Endothelial cell of umbilical vein (primary cell): Measurements from ENCODE around the gene MLLT6. TPM values are rescaled to one million over a fixed set of nuclear protein-coding genes. Genes with fewer than 3 reads are reported as not detected.
"Not testable (repeated sequence)": the region's sequence is repeated elsewhere in the genome, so short reads cannot be mapped to it uniquely, and the experiment has no call there.

Source experiments
- BruUV-seq: library from RNA; stranded (reverse); fragments of 400-500 nt; replicated peaks from 2 replicates; lab custom pipeline; 2021; lab: Mats Ljungman, UMichigan
- CTCF ChIA-PET: fragments of 300-600, 350-600 bp; sonication (Branson Sonifier 250); formaldehyde crosslinking; loops from one replicate; lab custom pipeline; 2021; ENCODE audit warnings: antibody characterized with exemption, inconsistent platforms; lab: Charles Lee
- POLR2A ChIA-PET: fragments of 300-600, 350-600 bp; sonication (Branson Sonifier 250); formaldehyde crosslinking; loops from one replicate; lab custom pipeline; 2021; ENCODE audit warnings: antibody characterized with exemption, inconsistent platforms; lab: Charles Lee
- DNase-seq: peaks from one replicate; pipeline ENCODE4 v3.0.0-alpha.2; 2011; ENCODE audit warnings: low read depth, low spot score
- FAIRE-seq: peaks from 2 replicates; lab custom pipeline; 2011; peaks lifted over from hg19 to GRCh38; lab: Jason Lieb, UNC
- H2AFZ ChIP-seq: 2 replicates; pipeline ENCODE4 v1.6.0; 2012; ENCODE audit warnings: low read depth, low read length, control low read depth, inconsistent platforms
- H3K27ac ChIP-seq: 2 replicates; pipeline ENCODE4 v1.5.1; 2011; ENCODE audit warnings: low read depth, mild to moderate bottlenecking, control low read depth, low read length, moderate library complexity; ENCODE audit not compliant: insufficient read depth
- H3K27me3 ChIP-seq, 2 experiments: 2 replicates each; pipeline versions ENCODE4 v1.6.0 to v1.6.1; 2011; ENCODE audit warnings: low read length in 2 of 2, mixed read lengths in 1 of 2; ENCODE audit not compliant: control insufficient read depth in 2 of 2, insufficient read depth in 2 of 2
- H3K36me3 ChIP-seq, 2 experiments: 2 replicates in 1 of 2; 3 replicates in 1 of 2; pipeline ENCODE4 v1.5.1; 2011; ENCODE audit warnings: low read length in 2 of 2, mild to moderate bottlenecking in 1 of 2, moderate library complexity in 1 of 2; ENCODE audit not compliant: control insufficient read depth in 2 of 2, insufficient read depth in 2 of 2; ENCODE audit errors: extremely low read depth in 1 of 2
- H3K4me1 ChIP-seq: 3 replicates; pipeline ENCODE4 v1.5.1; 2011; ENCODE audit warnings: mild to moderate bottlenecking, low read length; ENCODE audit not compliant: control insufficient read depth, insufficient read depth; ENCODE audit errors: extremely low read depth
- H3K4me2 ChIP-seq: 2 replicates; pipeline ENCODE4 v1.6.1; 2011; ENCODE audit warnings: low read length, control low read depth, mixed read lengths; ENCODE audit not compliant: insufficient read depth
- H3K4me3 ChIP-seq, 3 experiments: fragments of 200-600 bp in 1 of 3; sonication (generic), shearing (Covaris generic) in 1 of 3; replicated peaks in 1 of 3; 2 replicates each; pipeline ENCODE4 v1.5.1; 2011 to 2016; ENCODE audit warnings: control low read depth in 3 of 3, low read length in 3 of 3, mild to moderate bottlenecking in 2 of 3, inconsistent platforms in 1 of 3, low read depth in 1 of 3, moderate library complexity in 1 of 3; ENCODE audit not compliant: insufficient read depth in 1 of 3
- H3K79me2 ChIP-seq: 2 replicates; pipeline ENCODE4 v1.6.0; 2012; ENCODE audit warnings: low read length, inconsistent platforms; ENCODE audit not compliant: control insufficient read depth, insufficient read depth
- H3K9ac ChIP-seq: replicated peaks from 2 replicates; pipeline ENCODE3; 2011; ENCODE audit warnings: low read length, control low read depth; ENCODE audit not compliant: insufficient read depth; ENCODE audit errors: extremely low read depth
- H3K9me1 ChIP-seq: replicated peaks from 3 replicates; pipeline ENCODE4 v1.6.0; 2011; ENCODE audit warnings: mild to moderate bottlenecking, low read length; ENCODE audit not compliant: control insufficient read depth, insufficient read depth; ENCODE audit errors: extremely low read depth
- H3K9me3 ChIP-seq: replicated peaks from 2 replicates; pipeline ENCODE4 v1.5.1; 2012; ENCODE audit warnings: low read length, inconsistent platforms; ENCODE audit not compliant: control insufficient read depth, insufficient read depth
- H4K20me1 ChIP-seq: replicated peaks from 2 replicates; pipeline ENCODE3; 2011; ENCODE audit warnings: mild to moderate bottlenecking, low read length; ENCODE audit not compliant: control insufficient read depth, insufficient read depth; ENCODE audit errors: extremely low read depth
- POLR2AphosphoS5 ChIP-seq: IDR thresholded peaks from 2 replicates; pipeline ENCODE4 v1.6.1; 2012; ENCODE audit warnings: low read depth, mild to moderate bottlenecking, control low read depth, low read length, moderate library complexity; ENCODE audit not compliant: insufficient read depth
- dilution Hi-C: fragments of 300-500 bp; cut with MboI; formaldehyde crosslinking; loops from one replicate; pipeline ENCODE4 v1.15.0; 2019; ENCODE audit warnings: low sequenced_read_pairs; ENCODE audit not compliant: extremely low pct_ligation_motif_present
- intact Hi-C: fragments of 100-400 bp; cut with micrococcal nuclease; formaldehyde crosslinking; loops from one replicate; pipeline ENCODE4 v1.10.0; 2022
- polyA plus RNA-seq, 4 experiments: library from polyadenylated mRNA; depleted of rRNA in 3 of 4; stranded (reverse) in 3 of 4; unstranded in 1 of 4; fragments of >200 nt; gene quantifications; 2 replicates each; pipeline versions ENCODE4 v1.2.1 to v1.2.3, GENCODE V29; 2011 to 2012; ENCODE audit warnings: missing spikeins in 1 of 4
- total RNA-seq: library from RNA; stranded (reverse); gene quantifications from 2 replicates; pipeline ENCODE4 v1.2.3, GENCODE V29; 2021

Gene MLLT6
- total and polyA plus RNA-seq, 2 donors (not counting 3 experiments of a cell fraction or from before 2014, with no cell fraction given) = 32.1 to 85.4 TPM

DNA sequence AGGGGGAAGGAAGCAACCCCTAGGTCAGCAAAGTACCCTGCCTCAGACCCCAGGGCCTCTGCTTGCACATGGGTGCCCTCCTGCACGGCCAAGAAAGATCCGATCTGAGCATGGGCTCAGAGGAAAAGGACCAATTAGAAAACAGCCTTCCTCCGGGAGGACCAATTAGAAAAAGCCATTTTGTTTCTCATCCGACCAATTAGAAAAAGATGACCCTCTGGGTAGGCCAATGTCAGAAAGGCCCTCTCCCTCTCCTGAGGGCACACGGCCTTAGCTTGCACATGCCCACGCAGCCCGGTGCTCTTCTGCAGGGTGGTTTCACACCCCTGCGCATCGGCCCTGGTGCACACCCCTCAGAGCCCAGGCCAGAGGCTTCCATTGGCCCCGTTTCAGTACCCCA lies 20.0 kb downstream of the MLLT6 start:
- intact Hi-C loops (no loop called here), dilution Hi-C loops (no loop called here)
- H4K20me1 ChIP-seq = no peaks in the 10 kb centered on the region
- H3K27me3 ChIP-seq = no peaks in the 10 kb centered on the region
- no peak overlapping the region for H2AFZ ChIP-seq
- H3K4me1 ChIP-seq = peaks cover 10% of the 10 kb centered on the region
- no peak overlapping the region for H3K27ac ChIP-seq
- BruUV-seq = no TSS peak
- no peaks in the 10 kb centered on the region for H3K79me2 ChIP-seq
- POLR2A ChIA-PET = interaction anchor here (0.7 kb wide), 1 partner anchor 30 kb away, joined by 3 read pairs; no protein-coding TSS in a partner anchor
- H3K9ac ChIP-seq = no peak overlapping the region
- TF ChIP-seq POLR2AphosphoS5 = no peak
- no peak overlapping the region for H3K4me3 ChIP-seq
- DNase-seq (no peak), FAIRE-seq (no peak)
- peaks cover 5 to 11% of the 10 kb centered on the region in 2 experiments for H3K36me3 ChIP-seq
- no peaks in the 10 kb centered on the region for H3K9me1 ChIP-seq
- H3K4me2 ChIP-seq = no peak overlapping the region
- no peaks in the 10 kb centered on the region for H3K9me3 ChIP-seq
- CTCF ChIA-PET = interaction anchor here (1.4 to 2.5 kb wide), 3 partner anchors 10 to 48 kb away, joined by 4 to 17 read pairs (median 6); no protein-coding TSS in a partner anchor

DNA sequence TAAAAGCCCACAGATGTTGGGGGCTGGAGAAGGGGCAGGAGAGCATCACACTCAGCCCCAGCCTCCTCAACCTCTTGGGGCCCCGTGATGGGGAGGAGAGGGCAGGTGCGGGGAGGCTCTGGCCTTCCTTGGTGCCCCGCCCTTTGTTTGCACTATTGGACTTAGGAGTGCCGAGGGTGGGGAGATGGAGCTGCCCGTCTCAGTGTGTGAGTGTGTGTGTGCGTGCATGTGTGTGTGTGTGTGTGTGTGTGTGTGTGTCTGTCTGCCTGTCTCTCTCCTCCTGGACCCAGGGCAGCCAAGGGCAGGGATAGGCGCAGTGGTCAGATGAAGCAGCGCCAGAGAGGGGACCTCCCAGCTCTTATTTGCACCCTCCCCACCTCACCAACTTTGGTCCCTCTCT lies 21.1 kb downstream of the MLLT6 start:
- H3K9me3 ChIP-seq, H3K36me3 ChIP-seq, POLR2A ChIA-PET, intact Hi-C loops, DNase-seq, H3K4me3 ChIP-seq, H3K9me1 ChIP-seq, FAIRE-seq, H3K4me2 ChIP-seq, H4K20me1 ChIP-seq, H3K9ac ChIP-seq, H2AFZ ChIP-seq, CTCF ChIA-PET, H3K27me3 ChIP-seq, dilution Hi-C loops, H3K27ac ChIP-seq, BruUV-seq, H3K79me2 ChIP-seq: not testable (repeated sequence)
- peaks cover 18% of the 10 kb centered on the region for H3K4me1 ChIP-seq
